ENCODE results near the gene STUB1.

Gene STUB1

GRCh38 chr16:645852-646678 is 34.1 kb upstream of the STUB1 start:
- DNase-seq, result no peak

GRCh38 chr16:646679-647172 is 33.5 kb upstream of the STUB1 start:
- no peak for DNase-seq

- no peak for DNase-seq
Measured at GRCh38 chr16:647173-647902, 32.9 kb upstream of the STUB1 start.

GRCh38 chr16:648071-648780 is 32.0 kb upstream of the STUB1 start:
- DNase-seq, result peak; percentile 78

- peak; percentile 96 for DNase-seq
Measured at GRCh38 chr16:648781-649589, 31.2 kb upstream of the STUB1 start, which contains the start of gene WDR90. Gene WDR90, plus strand, starts transcription at chr16:649365. Its CDS starts 52 bp downstream, at chr16:649417.

- peak; percentile 60 for DNase-seq
Measured at GRCh38 chr16:649631-650030, 30.6 kb upstream of the STUB1 start.

- no peak for DNase-seq
Measured at GRCh38 chr16:651844-652243, 28.4 kb upstream of the STUB1 start.

- no peak for DNase-seq
Measured at GRCh38 chr16:652454-653305, 27.5 kb upstream of the STUB1 start.

- DNase-seq, result no peak
Measured at GRCh38 chr16:654034-654433, 26.2 kb upstream of the STUB1 start.

- no peak for DNase-seq
Measured at GRCh38 chr16:657487-657886, 22.7 kb upstream of the STUB1 start.

GRCh38 chr16:658679-659571 is 21.3 kb upstream of the STUB1 start:
- no peak for DNase-seq

- DNase-seq, result no peak
Measured at GRCh38 chr16:659618-660017, 20.6 kb upstream of the STUB1 start.

- no peak for DNase-seq
Measured at GRCh38 chr16:660132-660458, 20.1 kb upstream of the STUB1 start.

- DNase-seq, result peak; percentile 97
Measured at GRCh38 chr16:660459-661183, 19.6 kb upstream of the STUB1 start.

GRCh38 chr16:661184-661821 is 18.9 kb upstream of the STUB1 start:
- no peak for DNase-seq

- DNase-seq, result no peak
Measured at GRCh38 chr16:662095-662494, 18.1 kb upstream of the STUB1 start.

GRCh38 chr16:662597-662996 is 17.6 kb upstream of the STUB1 start:
- DNase-seq, result no peak

GRCh38 chr16:666572-666971 is 13.6 kb upstream of the STUB1 start:
- DNase-seq, result no peak

- no peak for DNase-seq
Measured at GRCh38 chr16:667113-667779, 13.0 kb upstream of the STUB1 start.
